ENCODE results near the gene LRIT1.

DNA sequence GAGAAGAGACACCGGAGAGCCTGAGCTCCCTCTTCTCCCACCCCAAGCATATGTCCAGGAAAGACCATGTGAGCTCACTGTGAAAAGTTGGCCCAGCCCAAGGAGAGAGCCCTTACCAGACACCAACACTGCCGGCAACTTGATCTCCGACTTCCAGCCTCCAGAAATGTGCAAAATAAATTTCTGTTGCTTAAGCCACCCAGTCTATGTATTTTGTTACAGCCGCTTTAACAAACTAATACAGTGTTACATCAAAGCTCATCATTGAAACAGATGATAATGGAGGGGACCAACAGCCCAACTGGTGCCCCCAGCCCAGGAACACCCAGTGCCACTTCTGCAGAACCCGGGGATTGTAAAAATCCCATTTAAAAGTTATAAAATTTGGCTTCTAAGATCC is 22.4 kb upstream of the LRIT1 start:
- TF ChIP-seq, protein P1, sequence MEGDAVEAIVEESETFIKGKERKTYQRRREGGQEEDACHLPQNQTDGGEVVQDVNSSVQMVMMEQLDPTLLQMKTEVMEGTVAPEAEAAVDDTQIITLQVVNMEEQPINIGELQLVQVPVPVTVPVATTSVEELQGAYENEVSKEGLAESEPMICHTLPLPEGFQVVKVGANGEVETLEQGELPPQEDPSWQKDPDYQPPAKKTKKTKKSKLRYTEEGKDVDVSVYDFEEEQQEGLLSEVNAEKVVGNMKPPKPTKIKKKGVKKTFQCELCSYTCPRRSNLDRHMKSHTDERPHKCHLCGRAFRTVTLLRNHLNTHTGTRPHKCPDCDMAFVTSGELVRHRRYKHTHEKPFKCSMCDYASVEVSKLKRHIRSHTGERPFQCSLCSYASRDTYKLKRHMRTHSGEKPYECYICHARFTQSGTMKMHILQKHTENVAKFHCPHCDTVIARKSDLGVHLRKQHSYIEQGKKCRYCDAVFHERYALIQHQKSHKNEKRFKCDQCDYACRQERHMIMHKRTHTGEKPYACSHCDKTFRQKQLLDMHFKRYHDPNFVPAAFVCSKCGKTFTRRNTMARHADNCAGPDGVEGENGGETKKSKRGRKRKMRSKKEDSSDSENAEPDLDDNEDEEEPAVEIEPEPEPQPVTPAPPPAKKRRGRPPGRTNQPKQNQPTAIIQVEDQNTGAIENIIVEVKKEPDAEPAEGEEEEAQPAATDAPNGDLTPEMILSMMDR (IDR thresholded peaks at IDR 0.05): no peak
- TF ChIP-seq, protein P2, sequence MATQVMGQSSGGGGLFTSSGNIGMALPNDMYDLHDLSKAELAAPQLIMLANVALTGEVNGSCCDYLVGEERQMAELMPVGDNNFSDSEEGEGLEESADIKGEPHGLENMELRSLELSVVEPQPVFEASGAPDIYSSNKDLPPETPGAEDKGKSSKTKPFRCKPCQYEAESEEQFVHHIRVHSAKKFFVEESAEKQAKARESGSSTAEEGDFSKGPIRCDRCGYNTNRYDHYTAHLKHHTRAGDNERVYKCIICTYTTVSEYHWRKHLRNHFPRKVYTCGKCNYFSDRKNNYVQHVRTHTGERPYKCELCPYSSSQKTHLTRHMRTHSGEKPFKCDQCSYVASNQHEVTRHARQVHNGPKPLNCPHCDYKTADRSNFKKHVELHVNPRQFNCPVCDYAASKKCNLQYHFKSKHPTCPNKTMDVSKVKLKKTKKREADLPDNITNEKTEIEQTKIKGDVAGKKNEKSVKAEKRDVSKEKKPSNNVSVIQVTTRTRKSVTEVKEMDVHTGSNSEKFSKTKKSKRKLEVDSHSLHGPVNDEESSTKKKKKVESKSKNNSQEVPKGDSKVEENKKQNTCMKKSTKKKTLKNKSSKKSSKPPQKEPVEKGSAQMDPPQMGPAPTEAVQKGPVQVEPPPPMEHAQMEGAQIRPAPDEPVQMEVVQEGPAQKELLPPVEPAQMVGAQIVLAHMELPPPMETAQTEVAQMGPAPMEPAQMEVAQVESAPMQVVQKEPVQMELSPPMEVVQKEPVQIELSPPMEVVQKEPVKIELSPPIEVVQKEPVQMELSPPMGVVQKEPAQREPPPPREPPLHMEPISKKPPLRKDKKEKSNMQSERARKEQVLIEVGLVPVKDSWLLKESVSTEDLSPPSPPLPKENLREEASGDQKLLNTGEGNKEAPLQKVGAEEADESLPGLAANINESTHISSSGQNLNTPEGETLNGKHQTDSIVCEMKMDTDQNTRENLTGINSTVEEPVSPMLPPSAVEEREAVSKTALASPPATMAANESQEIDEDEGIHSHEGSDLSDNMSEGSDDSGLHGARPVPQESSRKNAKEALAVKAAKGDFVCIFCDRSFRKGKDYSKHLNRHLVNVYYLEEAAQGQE (IDR thresholded peaks at IDR 0.05): no peak
- TF ChIP-seq SREBF2 (IDR thresholded peaks at IDR 0.05) (no peak), RAD21 (conservative IDR thresholded peaks at IDR 0.05 in 1 of 2, IDR thresholded peaks at IDR 0.05 in 1 of 2) (no peak)

All from A549 (cell line).